ENCODE results near the gene LAMA3.

Gene LAMA3

DNA sequence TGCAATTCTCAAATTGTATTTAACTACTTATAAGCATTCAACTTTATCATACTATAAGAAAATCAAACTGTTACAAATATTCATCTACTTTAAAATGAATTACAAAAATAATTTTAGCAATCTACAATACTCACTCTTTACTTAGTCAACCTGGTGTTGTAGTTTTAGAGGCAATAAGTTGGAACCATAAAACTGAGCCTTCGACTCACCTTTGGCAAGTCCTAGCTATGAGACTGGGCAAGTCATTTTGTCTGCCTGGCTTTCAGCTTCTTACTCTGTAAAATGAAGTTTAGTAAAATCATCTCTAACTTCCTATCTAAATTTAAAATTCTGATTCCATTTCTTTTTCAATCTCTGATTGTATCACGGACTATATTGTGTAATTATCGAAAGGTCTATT, 161.0 kb downstream of the LAMA3 start:
- H3K4me3 ChIP-seq (ENCODE audit: low read depth, low read length): no peak overlapping the region
- in situ Hi-C loops (cut with HindIII; ENCODE audit: low sequenced_read_pairs): no loop called here
- TF ChIP-seq CTCF (IDR thresholded peaks at IDR 0.05; ENCODE audit: low read depth, low read length, missing control alignments): no peak
- no peak for DNase-seq (ENCODE audit: low read depth)

DNA sequence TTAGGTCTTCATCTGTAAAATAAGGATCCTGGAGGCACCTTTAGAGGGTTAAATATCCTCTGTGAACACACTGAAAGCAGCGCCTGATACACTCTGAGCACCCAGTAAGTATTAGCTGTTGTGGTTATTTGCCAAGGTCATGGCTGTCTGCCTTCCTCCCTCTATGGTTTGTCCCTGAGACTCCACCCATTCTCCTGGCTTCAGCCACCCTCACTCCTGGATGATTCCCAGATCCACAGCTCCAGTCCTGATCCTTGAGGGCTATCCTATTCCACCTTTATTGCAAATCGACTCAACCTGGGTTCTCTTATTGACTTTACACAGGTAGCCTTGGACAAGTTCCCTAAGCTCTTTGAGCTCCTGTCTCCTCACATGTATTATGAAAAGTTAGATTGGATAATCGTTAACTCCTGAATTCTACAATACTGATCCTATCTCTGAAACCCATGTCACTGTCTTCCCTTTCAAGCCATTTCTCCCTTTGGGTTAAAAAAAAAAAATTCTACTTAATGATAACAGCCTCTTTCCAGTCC, 162.3 kb downstream of the LAMA3 start:
- no peak overlapping the region for H3K4me3 ChIP-seq (ENCODE audit: low read depth, low read length)
- no peak for DNase-seq (ENCODE audit: low read depth)
- TF ChIP-seq CTCF (IDR thresholded peaks at IDR 0.05; ENCODE audit: low read depth, low read length, missing control alignments): no peak
- in situ Hi-C loops (cut with HindIII; ENCODE audit: low sequenced_read_pairs): no loop called here

- no peak overlapping the region for H3K4me3 ChIP-seq (ENCODE audit: low read depth, low read length)
- in situ Hi-C loops (cut with HindIII; ENCODE audit: low sequenced_read_pairs): no loop called here
- TF ChIP-seq CTCF (IDR thresholded peaks at IDR 0.05; ENCODE audit: low read depth, low read length, missing control alignments): no peak
- no peak for DNase-seq (ENCODE audit: low read depth)
Observed at GRCh38 chr18:23852236-23853045, 163.2 kb downstream of the LAMA3 start.

DNA sequence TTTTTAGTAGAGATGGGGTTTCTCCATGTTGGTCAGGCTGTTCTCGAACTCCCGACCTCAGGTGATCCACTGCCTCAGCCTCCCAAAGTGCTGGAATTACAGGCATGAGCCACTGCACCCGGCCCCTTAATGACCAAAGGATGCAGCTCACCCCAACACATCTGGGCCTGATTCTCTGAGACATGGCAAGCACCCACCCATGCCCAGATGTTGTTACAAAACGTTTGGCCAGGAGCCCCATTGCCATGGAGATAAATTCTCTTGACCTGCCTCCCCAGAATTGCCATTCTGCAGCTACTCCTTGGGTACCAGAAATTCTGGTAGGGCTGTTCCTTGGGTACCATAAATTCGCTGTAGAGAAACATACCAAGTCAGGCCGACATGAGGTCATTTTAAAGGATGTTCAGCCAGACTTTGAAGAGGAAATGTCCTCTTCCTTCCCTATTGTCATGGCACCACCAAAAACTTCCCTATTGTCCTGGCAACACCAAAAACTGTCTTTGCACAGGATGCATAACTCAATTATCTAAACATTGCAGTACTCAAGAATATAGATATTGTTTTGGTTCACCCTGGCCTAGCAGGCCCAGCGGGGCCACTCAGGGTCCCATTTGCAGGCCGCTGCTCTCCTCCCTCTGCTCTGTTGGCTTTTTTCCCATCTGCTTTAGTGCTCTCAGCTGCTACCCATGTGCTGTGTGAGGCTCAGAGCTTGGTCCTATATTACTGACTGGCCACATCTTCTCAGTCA, 164.4 kb downstream of the LAMA3 start:
- no peak for TF ChIP-seq CTCF (IDR thresholded peaks at IDR 0.05; ENCODE audit: low read depth, low read length, missing control alignments)

GRCh38 chr18:23855721-23856120, 166.5 kb downstream of the LAMA3 start:
- DNase-seq (ENCODE audit: low read depth): no peak
- TF ChIP-seq CTCF (IDR thresholded peaks at IDR 0.05; ENCODE audit: low read depth, low read length, missing control alignments): no peak
- in situ Hi-C loops (cut with HindIII; ENCODE audit: low sequenced_read_pairs): no loop called here
- no peak overlapping the region for H3K4me3 ChIP-seq (ENCODE audit: low read depth, low read length)

More for the DNA sequence above, 164.4 kb downstream of the LAMA3 start:
- DNase-seq (ENCODE audit: low read depth): no peak
- in situ Hi-C loops (cut with HindIII; ENCODE audit: low sequenced_read_pairs): no loop called here
- H3K4me3 ChIP-seq (ENCODE audit: low read depth, low read length): no peak overlapping the region

DNA sequence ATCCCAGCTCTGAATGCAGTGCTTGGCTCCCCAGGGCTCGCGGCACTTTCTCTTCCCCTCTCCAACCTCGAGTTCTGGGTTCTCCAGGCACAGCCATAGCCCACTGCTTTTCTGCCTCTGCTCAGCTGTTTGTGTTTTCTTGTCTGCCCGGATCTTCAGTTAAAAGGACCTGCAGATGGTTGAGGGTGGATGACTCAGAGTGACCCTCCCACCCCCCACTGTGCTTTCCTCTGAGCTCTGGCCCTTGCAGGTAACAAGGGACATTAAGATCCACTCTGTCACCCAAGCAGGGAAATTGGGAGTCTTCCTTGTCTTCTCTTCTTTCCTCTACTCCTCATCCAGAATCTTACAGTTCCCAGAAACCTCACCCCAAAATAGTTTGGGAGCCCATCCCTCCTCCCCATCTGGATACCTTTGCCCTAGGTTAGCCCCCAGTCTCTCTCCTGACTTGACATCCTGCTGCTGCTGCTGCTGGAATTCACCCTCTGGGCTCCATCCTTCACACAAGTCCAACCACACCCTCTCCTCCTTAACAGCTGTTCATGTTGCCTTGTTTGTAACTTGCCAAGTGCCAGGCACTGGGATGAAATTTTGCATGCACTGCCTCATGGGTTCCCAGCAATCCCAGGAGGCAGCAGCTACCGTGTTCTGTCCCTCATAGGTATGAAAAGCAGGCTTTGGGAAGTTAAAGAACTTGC, 167.4 kb downstream of the LAMA3 start:
- no peak overlapping the region for H3K4me3 ChIP-seq (ENCODE audit: low read depth, low read length)
- DNase-seq (ENCODE audit: low read depth): no peak
- in situ Hi-C loops (cut with HindIII; ENCODE audit: low sequenced_read_pairs): no loop called here
- no peak for TF ChIP-seq CTCF (IDR thresholded peaks at IDR 0.05; ENCODE audit: low read depth, low read length, missing control alignments)
